GM19238 (cell line): Measurements from ENCODE around the gene NAPEPLD.
A peak's percentile ranks its signal among the peaks of the same experiment; 100 is the strongest.
"Not testable (repeated sequence)": the region's sequence is repeated elsewhere in the genome, so short reads cannot be mapped to it uniquely, and the experiment has no call there.

Experiments used
- DNase-seq: peaks from one replicate; pipeline ENCODE4 v3.0.0; 2011; ENCODE audit warnings: low spot score; ENCODE audit not compliant: insufficient read length

NAPEPLD gene

DNA sequence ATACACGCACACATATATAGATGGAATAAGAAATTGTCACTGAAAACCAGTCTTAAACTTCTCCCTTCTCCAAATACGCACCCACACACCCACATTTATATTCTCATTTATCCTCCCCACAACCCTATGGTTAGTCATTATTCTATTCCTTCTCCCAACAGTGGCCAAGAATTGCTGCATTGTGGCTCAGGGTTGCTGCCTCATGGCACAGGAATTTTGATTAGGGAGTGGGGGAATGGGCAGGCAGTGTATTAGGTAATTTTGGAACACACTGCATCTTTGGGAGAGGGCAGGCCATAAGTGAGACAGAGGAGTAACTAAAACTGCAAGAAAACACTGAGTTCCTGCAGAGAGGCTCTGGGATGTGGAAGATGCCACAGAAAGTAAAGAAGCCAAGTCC lies 35.7 kb downstream of the NAPEPLD start:
- no peak for DNase-seq

DNA sequence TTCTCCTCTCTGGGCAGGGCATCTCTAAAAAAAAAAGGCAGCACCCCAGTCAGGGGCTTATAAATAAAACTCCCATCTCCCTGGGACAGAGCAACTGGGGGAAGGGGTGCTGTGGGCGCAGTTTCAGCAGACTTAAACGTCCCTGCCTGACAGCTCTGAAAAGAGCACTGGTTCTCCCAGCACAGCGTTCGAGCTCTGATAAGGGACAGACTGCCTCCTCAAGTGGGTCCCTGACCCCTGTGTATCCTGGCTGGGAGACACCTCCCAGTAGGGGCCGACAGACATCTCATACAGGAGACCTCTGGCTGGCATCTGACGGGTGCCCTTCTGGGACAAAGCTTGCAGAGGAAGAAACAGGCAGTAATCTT lies 42.2 kb downstream of the NAPEPLD start:
- not testable (repeated sequence) for DNase-seq

DNA sequence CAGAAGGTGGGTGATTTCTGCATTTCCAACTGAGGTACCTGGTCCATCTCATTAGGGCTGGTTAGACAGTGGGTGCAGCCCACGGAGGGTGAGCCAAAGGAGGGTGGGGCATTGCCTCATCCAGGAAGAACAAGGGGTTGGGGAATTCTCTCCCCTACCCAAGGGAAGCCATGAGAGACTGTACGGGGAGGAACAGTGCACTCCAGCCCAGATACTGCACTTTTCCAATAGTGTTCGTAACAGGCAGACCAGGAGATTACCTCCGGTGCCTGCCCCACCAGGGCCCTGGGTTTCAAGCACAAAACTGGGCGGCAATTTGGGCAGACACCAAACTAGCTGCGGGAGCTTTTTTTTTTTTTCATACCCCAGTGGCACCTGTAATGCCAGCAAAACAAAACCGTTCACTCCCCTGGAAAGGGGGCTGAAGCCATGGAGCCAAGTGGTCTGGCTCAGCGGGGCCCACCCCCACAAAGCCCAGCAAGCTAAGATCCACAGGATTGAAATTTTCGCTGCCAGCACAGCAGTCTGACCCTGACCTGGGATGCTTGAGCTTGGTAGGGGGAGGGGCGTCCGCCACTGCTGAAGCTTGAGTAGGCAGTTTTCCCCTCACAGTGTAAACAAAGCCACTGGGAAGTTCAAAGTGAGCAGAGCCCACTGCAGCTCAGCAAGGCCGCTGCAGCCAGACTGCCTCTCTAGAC lies 42.7 kb downstream of the NAPEPLD start:
- no peak for DNase-seq

DNA sequence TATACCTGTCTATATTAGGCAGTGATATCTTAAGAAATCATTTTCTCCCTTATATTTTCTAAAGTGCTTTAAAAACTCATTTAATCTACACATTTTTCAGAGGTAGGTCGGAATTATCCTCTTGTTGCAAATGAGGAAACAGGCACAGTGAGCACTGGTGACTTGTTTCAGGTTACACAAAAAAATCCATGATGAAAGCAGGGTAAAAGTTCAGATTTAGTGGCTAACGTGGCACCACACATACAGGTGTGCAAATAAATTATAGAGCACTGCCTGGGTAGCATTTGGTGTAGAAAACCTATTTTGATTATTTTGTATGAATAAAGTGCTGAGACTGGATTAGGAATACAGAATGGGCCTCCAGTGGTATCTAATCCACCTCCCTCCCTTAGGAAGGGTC lies 47.4 kb downstream of the NAPEPLD start:
- DNase-seq, result no peak

DNA sequence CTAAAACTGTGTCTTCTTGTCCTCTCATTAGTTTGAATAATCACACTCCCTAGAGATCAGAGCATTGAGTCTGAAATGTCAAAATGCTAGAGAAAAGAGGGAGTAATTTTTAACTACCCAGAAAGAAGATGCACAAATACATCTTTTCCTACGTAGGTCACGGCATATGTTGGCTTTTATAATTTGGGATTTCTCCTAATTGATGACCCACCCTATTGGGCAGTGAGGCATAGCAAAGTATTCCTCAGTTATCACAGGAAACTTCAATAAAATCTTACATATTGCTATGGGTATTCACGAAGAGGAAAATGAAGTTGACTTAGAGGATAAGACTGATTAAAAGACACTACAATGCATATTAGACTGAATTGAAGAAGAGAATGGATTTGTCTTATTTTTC lies 48.6 kb downstream of the NAPEPLD start:
- DNase-seq, result no peak

DNA sequence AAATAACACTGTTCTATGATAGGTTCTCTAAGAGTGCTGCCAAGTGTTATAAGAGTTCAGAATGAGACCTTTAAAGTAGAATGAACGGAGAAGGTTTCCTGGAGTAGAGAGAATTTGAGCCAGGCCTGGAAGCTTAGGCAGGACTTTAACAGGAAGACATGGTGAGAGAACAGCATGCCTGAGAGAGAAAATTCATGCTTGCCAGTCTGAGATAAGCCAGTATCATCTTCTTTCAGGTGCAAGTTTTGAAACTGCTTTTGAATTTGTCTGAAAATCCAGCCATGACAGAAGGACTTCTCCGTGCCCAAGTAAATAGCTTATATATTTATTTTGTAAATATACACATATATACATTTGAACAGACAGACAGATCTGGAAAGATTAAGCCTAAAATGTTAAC lies 51.9 kb downstream of the NAPEPLD start:
- DNase-seq, result no peak

DNA sequence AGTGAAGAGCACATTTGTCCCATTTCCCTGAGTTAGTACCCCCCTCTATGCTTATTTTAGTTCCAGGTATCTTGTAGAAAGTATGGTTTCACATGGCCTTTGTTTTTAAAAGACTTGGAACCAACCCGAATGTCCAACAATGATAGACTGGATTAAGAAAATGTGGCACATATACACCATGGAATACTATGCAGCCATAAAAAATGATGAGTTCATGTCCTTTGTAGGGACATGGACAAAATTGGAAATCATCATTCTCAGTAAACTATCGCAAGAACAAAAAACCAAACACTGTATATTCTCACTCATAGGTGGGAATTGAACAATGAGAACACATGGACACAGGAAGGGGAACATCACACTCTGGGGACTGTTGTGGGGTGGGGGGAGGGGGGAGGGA lies 53.3 kb downstream of the NAPEPLD start:
- not testable (repeated sequence) for DNase-seq

DNA sequence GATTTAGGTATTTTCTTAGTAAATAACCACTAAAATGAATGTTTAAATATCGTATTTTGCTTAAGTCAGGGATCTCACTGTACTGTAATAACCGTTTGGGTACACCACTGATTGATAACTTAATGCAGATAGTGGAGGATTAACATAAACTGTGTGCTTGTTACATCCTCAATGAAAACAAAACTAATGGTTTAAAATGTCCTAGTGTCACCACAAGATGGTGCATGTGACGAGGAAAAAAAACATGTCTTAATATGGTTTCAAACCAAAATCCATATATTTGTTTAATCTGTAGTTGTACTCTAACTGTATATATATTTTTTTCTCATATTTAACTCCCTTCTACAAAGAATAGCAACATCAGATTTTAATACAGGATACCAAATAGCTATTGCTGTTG lies 54.8 kb downstream of the NAPEPLD start:
- DNase-seq, result no peak

DNA sequence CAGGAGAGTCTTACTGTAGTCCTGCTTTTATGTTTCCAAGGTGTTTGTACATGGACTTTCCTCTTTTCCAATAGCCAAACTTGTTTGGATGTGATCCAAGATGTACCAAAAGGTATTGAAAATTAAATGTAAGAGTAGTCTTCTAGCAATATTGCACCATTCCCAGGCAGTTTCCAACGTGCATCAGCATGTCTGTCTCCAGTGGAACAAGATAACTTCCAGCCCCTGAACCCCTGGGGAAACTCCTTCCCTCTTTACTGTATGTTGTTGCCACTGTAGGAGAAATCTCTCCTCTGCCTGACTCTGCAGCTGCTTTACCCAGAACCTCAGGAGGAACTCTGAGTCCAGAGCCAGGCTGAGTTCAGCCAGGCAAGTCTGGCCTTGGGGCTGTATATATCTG lies 55.5 kb downstream of the NAPEPLD start:
- no peak for DNase-seq

DNA sequence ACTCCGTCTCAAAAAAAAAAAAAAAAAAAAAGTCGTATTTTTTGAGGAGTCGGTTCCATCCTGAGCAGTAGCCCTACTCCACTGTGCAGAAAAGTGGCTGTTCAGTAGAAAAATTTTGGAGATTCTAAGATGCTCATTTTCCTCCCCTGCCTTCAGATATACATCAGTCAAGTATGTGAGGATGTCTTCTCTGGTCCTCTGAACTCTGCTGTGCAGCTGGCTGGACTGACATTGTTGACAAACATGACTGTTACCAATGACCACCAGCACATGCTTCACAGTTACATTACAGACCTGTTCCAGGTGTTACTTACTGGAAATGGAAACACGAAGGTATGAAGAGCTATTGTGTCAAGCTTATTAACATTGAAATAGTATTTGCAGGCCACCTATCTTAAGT lies 56.6 kb downstream of the NAPEPLD start:
- DNase-seq, result not testable (repeated sequence)

DNA sequence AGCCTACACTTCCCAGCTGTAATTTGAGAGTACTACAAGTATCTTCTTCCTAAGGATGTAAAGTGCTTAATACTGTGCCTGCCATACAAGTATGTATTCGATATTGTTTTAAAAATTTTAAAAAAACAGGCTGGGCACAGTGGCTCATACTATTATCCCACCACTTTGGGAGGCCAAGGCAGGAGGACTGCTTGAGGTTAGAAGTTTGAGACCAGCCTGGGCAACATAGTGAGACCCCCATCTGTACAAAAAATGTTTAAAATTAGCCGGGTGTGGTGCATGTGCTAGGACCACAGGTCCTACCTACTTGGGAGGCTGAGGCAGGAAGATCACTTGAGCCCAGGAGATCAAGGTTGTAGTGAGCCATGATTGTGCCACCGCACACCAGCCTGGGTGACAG lies 65.7 kb downstream of the NAPEPLD start:
- DNase-seq, result no peak

DNA sequence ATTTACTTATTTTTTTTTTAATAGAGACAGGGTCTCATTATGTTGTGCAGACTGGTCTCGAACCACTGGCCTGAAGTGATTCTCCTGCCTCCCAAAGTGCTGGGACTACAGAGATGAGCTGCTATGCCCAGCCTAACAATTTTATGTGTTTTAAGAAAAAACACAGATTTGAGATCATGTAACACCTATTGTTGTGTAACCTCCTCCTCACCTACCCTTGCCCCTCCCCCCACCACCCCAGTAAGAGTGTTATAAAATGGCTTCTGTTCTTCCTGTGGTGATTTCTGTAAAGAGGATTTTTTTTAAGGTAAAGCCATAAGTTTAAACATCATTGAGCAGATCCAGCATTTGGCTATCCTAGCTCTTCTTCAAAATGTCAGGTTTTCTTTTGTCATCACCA lies 66.4 kb downstream of the NAPEPLD start:
- no peak for DNase-seq

DNA sequence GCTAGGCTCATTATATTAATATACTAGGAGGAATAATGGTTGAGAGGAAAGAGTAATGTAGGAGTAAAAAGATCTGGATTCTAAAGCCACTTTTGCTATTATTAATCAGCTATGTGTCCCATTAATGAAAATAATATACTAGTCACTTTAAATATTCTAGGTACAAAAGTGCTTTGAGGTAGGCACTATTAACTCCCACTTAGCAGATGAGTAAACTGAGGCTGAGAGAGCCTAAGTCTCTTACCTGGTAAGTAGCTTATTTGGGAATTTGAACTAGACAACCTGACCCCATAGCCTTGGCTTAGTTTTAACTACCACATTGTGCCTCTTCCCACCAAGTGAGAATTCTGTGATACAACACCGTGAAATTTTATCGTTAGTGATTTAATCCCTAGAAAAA lies 68.0 kb downstream of the NAPEPLD start:
- DNase-seq, result no peak

DNA sequence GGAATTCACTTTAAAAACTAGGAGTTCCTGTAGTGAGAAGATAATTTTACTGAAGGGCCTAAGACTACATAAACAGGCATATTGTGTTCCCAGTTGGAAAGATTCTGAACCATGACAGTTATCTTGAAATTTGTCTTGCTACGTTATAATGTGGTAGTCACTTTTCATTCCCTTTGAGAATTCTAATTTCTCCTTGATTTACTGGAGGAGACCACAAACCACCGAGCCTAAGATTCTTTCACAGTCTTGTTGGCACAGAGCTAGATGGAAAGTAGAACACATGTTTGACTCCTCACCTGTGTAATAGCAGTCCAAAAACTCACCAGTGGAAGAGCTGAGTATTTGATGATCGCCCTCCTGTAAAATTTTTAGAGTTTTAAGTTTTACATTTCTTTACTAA lies 69.1 kb downstream of the NAPEPLD start:
- DNase-seq, result no peak

DNA sequence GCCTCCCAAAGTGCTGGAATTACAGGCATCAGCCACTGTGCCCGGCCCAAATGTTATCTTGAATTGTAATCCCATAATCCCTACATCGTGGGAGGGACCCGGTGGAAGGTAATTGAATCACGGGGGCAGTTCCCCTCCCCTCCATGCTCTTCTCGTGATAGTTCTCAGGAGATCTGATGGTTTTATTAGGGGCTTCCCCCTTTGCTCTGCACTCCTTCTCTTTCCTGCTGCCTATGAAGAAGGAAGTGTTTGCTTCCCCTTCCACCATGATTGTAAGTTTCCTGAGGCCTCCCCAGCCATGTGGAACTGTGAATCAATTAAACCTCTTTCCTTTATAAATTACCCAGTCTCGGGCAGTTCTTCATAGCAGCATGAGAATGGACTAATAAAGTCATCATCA lies 70.7 kb downstream of the NAPEPLD start:
- not testable (repeated sequence) for DNase-seq

DNA sequence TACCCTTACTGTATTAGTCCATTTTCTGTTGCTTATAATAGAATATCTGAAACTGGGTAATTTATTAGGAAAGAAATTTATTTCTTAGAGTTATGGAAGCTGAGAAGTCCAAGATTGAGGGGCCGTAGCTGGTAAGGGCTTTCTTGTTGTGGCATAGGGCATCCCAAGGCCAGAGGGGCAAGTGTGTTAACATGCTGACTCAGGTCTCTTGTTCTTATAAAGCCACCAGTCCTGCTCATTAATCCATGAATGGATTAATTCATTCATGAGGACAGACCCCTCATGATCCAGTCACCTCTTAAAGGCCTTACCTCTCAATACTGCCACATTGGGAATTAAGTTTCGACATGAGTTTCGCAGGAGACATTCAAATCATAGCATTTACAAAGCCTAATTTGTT lies 71.6 kb downstream of the NAPEPLD start:
- DNase-seq, result no peak

DNA sequence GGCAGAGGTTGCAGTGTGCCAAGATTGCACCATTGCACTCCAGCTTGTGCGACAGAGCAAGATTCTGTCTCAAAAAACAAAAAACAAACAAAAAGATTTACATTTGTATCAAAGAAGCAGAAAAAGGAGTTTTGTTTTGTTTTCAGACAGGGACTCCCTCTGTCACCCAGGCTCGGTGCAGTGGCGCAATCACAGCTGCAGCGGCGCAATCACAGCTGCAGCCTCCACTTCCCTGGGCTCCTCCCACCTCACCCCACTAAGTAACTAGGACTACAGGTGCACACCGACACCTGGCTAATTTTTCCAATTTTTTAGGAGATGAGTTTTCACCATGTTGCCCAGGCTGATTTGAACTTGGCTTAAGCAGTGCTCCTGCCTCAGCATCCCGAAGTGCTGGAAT lies 72.1 kb downstream of the NAPEPLD start:
- no peak for DNase-seq

DNA sequence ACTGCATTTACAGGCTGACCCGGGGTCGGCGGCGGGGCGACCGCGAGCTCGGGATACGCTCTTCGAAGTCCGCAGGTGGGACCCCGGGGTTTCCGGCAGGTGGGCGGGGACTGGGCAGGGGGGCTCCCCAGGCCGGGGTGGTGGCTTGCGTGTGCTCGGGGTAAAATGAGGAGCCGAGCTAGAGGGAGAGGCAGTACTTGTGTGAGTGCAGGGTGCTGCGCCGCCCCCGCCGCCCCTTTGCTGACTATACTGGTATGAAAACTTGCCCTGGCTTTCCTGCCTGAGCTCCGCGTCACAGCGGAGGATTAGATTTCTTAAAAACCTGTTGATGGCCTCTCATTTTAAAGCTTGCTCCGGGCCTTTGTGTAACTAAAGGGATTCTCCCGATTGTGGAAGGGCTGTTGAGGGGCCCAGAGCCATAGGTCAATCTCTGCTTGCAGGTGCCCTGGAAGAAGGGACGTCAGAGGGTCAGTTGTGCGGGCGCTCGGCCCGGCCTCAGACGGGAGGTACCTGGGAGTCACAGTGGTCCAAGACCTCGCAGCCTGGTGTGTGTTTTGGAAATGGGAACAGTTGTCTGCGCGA lies 73.5 kb downstream of the NAPEPLD start:
- DNase-seq, result peak; percentile 57

DNA sequence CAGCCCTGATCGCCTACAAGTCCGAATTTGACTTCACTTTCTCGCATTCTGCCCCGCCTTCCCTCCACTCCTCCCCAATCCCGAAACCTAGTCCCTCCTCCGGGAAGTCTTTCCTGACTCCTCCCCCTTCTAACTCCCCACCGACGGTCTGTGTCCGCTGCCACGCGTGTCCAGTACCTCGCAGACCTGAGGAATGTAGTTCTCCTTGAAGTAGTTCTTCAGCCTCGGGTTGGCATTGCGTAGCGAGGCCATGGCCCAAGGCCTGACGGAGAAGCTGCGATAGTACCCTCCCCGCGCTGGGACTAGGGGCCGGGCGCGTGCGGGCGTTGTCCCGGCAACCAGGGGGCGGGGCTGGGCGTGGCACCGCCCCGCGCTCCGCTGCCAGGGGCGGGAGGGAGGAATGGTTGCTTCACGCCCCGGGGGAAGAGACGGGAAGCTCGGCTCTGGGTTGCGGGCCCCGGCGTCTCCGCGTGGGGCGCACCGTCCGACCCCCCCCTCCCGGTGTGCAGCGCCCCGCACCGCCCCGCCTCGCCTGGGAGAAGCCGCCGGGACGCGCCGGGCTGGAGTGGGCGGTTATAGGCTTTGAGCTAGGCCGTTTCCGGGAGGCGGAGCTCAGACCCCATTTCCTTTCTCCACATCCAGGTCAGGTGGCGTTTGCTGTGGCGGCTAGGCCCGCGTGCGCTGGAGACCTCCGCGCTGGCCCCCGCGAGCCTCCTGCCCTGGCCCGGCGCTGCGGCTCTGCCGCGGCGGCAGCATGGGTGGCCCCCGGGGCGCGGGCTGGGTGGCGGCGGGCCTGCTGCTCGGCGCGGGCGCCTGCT lies 74.2 kb downstream of the NAPEPLD start, which contains the start of the genes ARMC10 and FBXL13:
Gene ARMC10, plus strand, starts transcription at position 622 of the 818 bp plus-strand sequence. Its CDS starts 133 bp downstream, at position 755.
Gene FBXL13, minus strand, starts transcription at position 278 of the 818 bp plus-strand sequence.
- peak; percentile 84 for DNase-seq

DNA sequence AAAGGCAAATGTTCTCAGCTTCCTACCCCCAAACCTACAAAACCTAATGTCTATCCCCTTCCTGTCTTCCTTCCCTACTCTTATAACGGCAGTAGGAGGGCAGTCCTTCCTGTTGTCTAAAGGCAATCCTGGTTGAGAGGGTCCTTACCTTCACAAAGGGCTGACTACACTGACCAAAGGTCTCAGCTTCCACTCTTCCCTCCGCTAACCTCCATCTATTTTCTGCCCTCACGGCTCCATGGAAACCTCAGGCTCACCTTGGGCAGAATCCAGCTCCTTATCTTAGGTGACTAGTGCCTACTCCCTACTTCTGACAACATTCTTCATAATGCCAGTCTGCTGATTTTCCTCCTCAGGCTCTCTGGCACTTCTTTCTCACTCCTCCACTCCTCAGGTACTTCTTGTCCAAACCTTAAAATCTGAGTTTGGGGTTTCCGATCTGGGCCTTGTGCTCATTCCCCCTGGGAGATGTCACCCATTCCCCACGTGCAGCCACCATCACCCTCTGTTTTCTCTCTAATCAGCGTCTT lies 74.8 kb downstream of the NAPEPLD start:
- DNase-seq, result no peak

DNA sequence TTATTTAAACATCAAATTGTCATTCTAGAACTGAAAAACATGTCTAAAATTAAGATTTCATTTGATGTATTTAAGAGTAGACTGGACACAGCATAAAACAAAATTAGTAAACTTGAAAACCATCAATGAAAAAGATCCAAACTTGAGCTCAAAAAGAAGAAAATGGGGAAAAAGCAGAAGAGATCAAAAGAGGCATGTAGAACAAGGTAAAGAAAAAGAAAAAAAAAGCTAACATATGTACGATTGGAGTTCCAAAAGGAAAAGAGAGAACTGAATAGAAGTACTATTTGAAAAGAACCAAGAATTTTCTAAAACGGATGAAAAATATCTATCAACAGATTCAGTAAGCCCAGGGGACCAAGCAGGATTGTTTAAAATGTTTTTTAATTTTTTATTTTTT lies 77.9 kb downstream of the NAPEPLD start:
- DNase-seq, result no peak
